NCI-H1694 treated with DMSO at 0.1 percent for 48 hours (cell line): ENCODE results near the gene PLXNC1.
"Not testable (repeated sequence)": the region's sequence is repeated elsewhere in the genome, so short reads cannot be mapped to it uniquely, and the experiment has no call there.

Source experiments
- DNase-seq: peaks from one replicate; lab custom pipeline; 2025; lab: John Stamatoyannopoulos, UW

The PLXNC1 gene

GRCh38 chr12:94297096-94297699, 148.8 kb downstream of the PLXNC1 start:
- no peak for DNase-seq

DNA sequence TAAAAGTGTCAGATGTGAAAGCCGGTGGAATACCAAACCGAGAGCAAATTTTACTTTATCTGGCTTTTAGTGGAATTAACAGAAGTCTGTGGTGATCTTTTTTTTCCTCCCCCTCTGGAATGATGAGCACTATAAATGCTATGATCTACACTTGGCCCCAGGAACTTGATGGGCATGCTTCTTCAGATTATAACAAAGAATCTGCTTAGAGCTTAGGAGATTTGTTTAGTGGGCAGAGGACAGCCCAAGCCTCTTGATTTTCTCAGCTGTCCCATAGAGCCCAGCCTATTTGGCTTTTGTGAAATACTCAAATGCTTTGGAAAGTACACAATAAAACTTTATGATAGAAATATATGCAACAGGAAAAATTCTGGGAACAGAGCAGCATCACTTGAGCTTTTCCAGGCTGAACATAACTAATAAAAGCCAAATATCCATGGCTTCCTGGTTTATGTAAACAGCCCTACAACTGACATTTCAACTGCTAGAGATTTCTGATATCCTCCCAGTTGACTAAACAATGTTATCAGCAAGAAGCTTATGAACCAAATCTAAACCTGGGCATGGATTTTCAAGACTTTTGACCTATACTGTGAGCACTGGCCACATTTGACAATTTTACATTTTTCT, 149.6 kb downstream of the PLXNC1 start:
- no peak for DNase-seq

- DNase-seq: no peak
Measured at GRCh38 chr12:94299846-94300245, 151.5 kb downstream of the PLXNC1 start.

DNA sequence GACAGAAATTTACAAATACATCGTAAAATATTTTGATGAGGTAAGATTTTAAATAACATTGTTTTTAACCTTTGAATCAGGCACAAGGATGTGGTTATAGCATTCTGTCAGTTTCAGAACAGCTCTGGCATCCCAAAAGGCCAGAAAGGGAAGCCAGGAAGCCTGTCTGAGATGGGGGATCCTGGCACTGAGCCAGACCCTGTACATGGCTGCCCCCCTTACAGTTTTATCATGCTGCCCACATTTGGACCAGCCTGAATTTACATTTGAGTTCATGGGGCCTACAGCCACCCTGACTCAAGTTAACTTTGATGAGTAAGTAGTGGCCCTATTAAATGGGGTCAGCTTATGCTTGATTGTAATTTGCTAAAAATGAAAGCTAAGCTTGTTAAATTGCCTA, 155.6 kb downstream of the PLXNC1 start:
- no peak for DNase-seq

GRCh38 chr12:94304566-94305061, 156.2 kb downstream of the PLXNC1 start:
- DNase-seq: no peak

DNA sequence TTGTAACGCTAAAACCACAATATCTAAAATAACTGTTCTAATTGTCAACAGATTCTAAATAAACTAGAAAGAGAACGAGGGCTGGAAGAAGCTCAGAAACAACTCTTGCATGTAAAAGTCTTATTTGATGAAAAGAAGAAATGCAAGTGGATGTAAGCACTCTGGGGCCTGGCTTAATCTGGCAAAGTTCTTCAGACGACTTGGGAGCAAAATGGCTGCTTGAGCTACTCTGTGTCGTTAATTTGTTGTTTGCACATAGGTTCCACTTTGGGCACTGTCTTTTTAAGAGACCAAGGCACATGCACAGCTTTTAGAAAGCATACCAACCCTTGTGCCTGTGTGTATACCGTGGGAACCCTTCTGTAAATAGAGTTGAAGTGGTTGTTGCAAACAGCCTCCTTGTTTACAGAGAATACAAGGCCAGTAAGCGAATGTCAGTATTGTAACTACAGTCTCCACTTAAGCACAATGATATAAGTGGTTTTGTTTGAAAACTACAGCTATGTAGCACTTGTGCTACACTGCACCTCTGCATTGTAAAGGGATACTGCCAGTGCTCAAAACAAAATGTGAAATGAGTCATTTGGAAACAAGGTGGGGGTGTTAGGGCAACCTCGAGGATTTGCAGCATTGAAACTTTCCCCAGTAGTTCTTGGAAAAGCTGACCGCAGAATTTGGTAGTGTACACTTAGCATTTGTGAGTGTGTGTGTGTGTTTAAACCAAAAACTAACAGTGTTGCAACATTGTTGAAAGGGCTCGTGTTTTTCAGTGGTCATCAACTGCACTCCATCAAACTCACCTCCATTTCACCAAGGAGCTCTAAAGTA, 157.0 kb downstream of the PLXNC1 start:
- DNase-seq: no peak

- no peak for DNase-seq
Measured at GRCh38 chr12:94308612-94309011, 160.2 kb downstream of the PLXNC1 start.

- DNase-seq: no peak
Measured at GRCh38 chr12:94309373-94309772, 161.0 kb downstream of the PLXNC1 start.

DNA sequence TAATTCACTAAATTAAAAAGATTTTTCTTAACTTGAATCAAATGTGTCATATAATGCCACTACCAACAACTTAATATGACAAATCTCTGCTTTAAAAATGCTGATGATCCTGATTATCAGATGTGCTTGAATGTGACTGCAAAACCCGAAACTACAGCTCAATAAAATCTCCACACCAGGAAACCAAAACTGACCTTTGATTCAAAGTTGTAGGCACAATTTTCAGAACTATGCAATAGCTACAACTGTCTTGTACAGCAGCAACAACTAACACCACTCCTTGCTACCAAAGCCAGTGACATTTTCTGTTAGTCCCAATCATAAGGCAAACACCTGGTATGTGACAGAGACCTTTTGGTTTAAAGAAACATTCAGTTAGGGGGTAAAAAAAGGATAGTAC, 164.0 kb downstream of the PLXNC1 start:
- no peak for DNase-seq

DNA sequence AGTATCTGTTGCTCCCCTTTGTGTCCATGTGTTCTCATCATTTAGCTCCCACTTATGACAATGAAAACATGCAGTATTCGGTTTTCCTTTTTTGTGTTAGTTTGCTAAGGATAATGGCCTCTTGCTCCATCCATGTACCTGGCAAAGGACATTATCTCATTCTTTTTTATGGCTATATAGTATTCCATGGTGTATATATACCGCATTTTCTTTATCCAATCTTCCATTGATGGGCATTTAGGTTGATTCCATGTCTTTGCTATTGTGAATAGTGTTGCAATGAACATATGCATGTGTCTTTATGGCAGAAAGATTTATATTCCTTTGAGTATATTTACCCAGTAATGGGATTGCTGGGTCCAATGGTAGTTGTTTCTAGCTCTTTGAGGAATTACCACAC, 168.2 kb downstream of the PLXNC1 start:
- not testable (repeated sequence) for DNase-seq

- no peak for DNase-seq
Measured at GRCh38 chr12:94318181-94318580, 169.8 kb downstream of the PLXNC1 start.

DNA sequence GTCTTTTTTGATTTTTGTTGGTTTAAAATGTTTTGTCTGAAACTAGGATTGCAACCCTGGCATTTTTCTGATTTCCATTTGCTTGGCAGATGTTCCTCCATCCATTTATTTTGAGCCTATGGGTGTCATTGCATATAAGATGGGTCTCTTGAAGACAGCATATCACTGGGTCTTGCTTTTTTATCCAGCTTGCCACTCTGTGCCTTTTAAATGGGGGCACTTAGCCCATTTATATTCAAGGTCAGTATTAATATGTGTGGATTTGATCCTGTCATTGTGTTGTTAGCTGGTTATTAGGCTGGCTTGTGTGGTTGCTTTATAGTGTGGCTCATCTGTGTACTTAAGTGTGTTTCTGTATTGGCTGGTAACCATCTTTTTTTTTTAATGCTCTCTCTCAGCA, 171.7 kb downstream of the PLXNC1 start:
- DNase-seq: no peak

GRCh38 chr12:94322346-94322745, 174.0 kb downstream of the PLXNC1 start:
- DNase-seq: no peak

- DNase-seq: no peak
Measured at GRCh38 chr12:94326234-94326633, 177.9 kb downstream of the PLXNC1 start.

DNA sequence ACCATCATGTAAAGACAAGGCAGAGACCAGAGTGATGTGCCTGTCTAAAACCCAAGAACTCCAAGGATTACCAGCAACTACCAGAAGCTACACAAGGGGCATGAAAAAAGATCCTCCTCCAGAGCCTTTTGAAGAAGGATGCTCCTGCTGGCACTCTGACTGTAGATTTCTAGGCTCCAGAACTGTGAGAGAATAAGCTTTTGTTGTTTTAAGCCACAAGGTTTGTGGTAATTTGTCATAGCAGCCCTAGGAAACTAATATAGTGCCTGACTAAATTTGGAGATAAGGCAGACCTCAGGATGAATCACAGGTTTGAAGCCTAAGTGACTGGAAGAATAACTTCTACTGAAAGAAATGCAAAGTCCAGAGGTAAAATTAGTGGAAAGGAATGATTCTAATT, 178.3 kb downstream of the PLXNC1 start:
- DNase-seq: no peak

- no peak for DNase-seq
Measured at GRCh38 chr12:94327809-94328208, 179.4 kb downstream of the PLXNC1 start.

GRCh38 chr12:94329366-94329765, 181.0 kb downstream of the PLXNC1 start:
- DNase-seq: no peak

DNA sequence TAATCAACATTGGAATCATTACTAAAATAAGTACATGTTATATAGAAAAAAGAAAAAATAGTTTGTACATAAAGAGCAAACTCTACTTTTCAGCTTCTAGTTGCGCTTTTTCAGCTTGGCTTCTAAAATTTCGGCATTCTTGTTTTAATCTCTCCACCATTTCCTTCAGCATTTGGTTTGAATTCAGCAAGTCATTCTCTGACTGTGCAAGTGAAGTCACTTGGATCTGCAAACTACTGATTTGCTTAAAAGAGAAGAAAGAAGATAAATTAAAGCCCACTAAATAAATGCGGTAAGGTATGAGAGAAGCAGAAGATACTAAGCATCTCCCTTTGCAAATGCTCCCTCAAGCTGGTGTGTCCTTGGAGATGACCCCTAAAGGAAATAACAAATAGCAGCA, 185.0 kb downstream of the PLXNC1 start:
- no peak for DNase-seq

GRCh38 chr12:94336211-94336925, 188.0 kb downstream of the PLXNC1 start:
- DNase-seq: no peak

DNA sequence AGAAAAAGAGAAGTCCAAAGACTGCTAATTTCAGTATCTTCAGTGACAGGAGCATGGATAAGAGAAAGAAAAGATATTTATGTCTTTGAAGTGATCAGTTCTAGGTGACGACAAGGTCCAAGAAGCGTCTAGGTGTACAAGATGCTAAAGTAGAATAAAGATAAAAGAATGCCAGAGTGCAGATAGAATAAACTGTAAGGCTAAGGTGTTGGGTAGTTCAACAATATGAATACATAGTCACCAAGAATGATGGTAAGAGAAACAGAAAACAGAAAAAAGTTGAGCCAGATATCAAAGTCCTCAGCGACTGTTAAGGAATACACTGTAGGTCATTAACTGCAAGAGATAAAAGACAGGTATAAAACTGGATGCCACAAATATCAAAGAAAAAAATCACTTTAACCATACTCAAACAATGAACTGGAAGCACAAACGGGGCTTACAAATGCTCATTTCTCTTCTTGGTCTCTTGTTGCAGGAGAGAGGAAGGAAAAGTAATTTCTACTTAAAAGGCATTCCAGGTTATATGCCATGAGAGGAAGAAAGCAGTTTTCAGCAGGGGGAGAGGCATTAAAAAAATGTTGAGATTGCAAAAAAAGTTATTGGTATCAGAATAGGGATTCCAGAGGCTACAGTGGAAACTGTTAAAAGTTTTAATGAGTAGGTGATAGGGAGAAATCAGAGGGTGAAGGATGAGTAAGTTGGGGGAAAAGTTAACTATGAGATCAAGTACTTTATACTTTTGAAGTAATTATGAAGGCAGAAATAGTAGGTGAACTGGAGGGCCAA, 189.8 kb downstream of the PLXNC1 start:
- no peak for DNase-seq

GRCh38 chr12:94340573-94340972, 192.2 kb downstream of the PLXNC1 start:
- no peak for DNase-seq

GRCh38 chr12:94353130-94353529, 204.8 kb downstream of the PLXNC1 start:
- no peak for DNase-seq
